Measurements from ENCODE around the gene TTLL4.

DNA sequence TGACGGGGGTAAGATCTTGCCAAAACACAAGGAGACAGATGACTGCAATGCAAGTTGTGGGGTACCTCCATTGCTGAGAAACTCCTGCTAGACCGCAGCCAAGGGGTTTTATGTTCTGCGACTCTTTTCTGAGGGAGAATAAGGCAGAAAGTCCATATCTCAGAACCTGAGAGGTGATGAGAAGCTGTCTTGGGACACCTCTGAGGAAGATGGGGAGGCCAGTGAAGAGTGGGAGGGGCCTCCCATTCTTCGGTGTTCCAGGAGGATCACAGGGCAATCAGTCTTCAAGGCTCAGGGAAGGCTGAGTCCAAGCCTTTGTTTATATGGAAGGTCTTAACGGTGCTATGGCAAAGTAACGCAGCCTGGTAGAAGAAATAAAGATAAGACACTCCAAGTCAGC lies 89.4 kb downstream of the TTLL4 start:
- TF ChIP-seq EZH2 (IDR thresholded peaks at IDR 0.05; ENCODE audit: low read depth, unreplicated experiment) = no peak
- no peak for TF ChIP-seq CTCF (conservative IDR thresholded peaks at IDR 0.05; ENCODE audit: low read depth in 2 of 2)
- TF ChIP-seq POLR2AphosphoS5 (IDR thresholded peaks at IDR 0.05; ENCODE audit: low read depth) = no peak
- TF ChIP-seq, protein P1, sequence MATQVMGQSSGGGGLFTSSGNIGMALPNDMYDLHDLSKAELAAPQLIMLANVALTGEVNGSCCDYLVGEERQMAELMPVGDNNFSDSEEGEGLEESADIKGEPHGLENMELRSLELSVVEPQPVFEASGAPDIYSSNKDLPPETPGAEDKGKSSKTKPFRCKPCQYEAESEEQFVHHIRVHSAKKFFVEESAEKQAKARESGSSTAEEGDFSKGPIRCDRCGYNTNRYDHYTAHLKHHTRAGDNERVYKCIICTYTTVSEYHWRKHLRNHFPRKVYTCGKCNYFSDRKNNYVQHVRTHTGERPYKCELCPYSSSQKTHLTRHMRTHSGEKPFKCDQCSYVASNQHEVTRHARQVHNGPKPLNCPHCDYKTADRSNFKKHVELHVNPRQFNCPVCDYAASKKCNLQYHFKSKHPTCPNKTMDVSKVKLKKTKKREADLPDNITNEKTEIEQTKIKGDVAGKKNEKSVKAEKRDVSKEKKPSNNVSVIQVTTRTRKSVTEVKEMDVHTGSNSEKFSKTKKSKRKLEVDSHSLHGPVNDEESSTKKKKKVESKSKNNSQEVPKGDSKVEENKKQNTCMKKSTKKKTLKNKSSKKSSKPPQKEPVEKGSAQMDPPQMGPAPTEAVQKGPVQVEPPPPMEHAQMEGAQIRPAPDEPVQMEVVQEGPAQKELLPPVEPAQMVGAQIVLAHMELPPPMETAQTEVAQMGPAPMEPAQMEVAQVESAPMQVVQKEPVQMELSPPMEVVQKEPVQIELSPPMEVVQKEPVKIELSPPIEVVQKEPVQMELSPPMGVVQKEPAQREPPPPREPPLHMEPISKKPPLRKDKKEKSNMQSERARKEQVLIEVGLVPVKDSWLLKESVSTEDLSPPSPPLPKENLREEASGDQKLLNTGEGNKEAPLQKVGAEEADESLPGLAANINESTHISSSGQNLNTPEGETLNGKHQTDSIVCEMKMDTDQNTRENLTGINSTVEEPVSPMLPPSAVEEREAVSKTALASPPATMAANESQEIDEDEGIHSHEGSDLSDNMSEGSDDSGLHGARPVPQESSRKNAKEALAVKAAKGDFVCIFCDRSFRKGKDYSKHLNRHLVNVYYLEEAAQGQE (IDR thresholded peaks at IDR 0.05; ENCODE audit: unreplicated experiment) = no peak
- no peak for TF ChIP-seq CREB1 (CRISPR knock-in tag; IDR thresholded peaks at IDR 0.05; ENCODE audit: low read depth)
- TF ChIP-seq EZH2phosphoT487 (IDR thresholded peaks at IDR 0.05; ENCODE audit: unreplicated experiment) = no peak

Measured in GM23338 (cell line).